DMS53 treated with DMSO at 0.1 percent for 48 hours (cell line): ENCODE data around the gene EGLN1.
"Not testable (repeated sequence)": the region's sequence is repeated elsewhere in the genome, so short reads cannot be mapped to it uniquely, and the experiment has no call there.

Experiments used
- DNase-seq: peaks from one replicate; lab custom pipeline; 2025; ENCODE audit not compliant: unreplicated experiment; lab: John Stamatoyannopoulos, UW

EGLN1 gene

DNA sequence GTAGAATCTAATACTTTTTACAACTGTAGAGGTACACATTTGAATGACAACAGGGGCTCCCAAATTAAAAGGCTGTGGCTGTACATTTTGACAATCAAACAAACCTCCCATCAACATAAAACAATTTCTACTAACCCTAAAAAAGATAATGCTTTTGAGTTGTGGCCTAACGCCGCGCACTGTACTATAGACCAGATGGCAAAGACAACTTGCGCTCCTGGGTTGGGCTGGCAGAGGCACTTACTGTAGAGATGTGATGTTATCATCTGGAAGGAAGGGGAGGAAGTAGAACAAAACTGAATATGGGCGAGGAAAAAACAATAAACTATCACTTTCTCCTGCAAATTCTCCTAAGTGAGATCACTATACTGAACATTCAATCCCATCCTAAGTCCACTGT, 57.9 kb downstream of the EGLN1 start:
- DNase-seq: no peak

DNA sequence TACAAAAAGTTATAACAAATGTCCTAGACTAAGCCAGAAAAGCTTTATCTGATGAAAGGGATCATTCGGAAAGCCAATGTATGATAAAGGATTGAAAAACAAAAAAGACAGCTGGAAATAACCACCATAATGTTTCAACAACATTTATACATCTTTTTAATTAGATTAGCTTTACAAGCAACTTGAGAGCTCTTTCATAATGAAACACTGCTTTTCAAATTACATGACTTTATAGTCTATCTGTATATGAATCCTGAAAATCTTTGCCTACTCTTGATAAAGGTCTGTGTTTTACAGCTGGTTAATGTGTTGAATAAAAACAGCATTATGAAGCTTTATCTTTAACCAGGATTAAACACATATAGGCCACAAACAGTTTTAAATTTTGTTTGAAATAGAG, 58.5 kb downstream of the EGLN1 start:
- DNase-seq: no peak

DNA sequence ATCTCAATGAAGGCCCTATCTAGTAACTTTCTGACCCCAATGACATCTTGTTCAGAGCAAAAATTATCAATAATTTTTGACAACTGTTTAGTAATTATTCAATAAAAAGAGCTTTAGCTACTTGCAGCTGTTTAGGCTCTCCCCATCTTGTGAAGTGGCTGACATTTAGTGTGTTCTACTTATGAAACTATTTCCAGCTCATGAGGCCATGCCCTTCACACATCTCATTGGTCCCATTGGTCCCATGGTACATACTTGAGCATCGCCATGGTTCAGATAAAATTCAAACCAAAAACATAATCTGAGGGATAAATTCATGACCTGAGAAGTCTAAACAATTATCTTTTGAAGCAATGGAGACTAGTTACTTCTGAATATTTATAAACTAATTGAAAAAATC, 59.8 kb downstream of the EGLN1 start:
- no peak for DNase-seq

DNA sequence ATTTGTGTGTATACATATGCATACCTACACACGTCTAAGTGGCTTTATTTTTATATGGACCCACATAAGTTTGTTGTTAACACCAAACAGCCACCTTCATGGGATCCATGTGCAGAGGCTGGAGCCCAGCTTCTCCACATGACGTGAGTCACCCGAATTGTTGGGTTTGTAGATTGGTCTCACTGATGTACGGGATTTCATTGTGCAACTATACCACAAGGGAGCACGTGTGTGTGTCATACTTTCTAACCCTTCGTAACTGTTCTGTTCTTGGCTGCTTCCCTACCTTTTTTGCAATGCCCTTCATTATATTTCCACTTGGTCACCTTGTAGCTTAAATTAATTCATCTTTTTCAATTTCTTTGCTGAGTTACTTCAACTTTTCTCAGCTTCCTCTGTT, 63.0 kb downstream of the EGLN1 start:
- no peak for DNase-seq

DNA sequence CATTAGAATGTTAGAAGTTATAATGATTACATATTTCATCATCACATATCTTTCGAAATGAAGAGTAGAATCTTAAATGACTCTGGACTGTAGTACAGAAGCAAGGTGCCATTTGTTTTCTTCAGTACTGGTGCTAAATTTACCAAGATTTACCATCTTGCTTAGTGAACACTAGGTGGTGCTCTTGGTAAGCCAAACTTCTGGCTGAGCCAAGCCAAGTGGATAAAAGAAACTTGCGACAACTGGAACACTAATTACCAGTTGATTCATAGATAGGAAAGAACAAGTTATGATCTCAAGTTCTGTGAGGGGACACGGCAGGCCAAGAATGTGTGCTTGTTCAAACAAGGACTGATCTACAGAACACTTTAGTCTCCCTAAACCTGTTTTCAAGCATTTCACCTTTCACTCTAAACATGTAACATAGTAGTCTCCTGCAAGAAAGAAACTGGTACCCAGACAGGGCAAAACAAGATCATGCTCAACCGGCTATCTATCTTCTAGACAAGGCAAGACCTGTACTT, 64.2 kb downstream of the EGLN1 start:
- peak; percentile 59 for DNase-seq

DNA sequence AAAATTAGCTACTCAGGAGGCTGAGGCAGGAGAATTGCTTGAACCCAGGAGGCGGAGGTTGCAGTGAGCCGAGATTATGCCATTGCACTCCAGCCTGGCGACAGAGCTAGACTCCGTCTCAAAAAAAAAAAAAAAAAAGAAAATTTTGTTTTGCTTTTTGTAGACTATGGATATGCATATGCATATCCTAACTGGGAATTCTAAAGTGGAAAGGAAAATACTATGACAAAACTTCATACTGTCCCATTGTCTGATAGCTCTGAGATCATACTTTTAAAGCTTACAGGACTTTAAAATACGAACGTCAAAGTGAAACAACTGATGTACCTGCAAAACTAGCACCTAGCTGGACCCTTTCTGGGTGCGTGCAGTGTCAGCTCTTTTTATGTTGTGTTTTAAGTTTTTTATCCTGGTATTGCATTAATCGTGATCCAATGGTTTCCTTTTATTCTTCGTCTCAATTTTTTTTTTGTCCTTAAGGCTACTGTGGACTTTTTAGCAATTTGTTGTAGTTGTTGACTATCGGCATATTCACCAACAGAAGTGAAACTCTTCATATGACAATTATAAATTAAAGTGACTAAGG, 64.8 kb downstream of the EGLN1 start:
- DNase-seq: no peak

DNA sequence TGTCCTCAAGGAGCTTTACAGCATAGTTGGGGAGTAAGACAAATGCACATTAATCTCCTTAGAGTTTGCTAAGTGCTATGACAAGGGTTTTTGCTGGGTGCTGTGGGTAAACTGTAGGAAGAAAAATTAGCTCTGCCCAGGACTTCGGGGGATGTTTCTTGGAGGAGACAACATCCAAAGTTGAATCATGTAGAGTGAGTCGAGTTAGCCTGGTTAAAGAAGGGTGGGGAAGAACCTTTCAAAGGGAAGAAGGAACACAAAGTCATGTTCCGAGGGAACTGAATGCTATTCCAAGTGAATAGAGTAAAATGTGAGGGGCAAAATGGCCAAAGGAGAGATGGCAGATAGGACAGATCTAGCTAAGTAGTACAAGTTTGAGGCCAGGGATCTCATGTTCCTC, 66.9 kb downstream of the EGLN1 start:
- DNase-seq: no peak

DNA sequence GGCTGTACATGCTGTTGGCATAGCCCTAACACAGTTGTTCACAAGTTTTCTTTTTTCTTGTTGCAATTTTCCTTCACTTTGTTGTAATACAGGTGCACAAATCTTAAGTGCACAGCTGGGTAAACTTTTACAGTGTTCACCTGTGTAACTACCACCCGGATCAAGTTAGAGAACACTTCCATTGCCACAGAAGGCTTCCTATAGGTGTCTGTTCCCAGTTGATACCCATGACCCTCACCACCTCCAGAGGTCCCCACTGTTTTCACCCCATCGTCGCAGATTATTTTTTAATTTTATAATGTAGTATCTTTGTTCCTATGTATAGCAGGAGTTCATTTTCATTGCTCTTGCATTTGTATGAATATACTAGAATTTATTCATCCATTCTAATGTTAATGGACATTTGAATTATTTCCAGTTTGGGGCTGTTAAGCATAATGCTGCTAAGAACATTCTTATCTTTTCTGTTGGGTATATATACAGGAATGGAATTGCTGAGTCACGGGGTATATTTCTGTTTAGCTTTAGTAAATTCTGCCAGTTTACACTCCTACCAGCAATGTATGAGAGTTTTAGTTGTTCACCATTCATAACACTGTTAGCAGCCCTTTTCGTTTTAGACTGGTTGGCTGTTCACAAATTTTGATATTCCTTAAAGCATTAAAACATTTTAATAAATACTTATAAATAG, 67.6 kb downstream of the EGLN1 start:
- no peak for DNase-seq

DNA sequence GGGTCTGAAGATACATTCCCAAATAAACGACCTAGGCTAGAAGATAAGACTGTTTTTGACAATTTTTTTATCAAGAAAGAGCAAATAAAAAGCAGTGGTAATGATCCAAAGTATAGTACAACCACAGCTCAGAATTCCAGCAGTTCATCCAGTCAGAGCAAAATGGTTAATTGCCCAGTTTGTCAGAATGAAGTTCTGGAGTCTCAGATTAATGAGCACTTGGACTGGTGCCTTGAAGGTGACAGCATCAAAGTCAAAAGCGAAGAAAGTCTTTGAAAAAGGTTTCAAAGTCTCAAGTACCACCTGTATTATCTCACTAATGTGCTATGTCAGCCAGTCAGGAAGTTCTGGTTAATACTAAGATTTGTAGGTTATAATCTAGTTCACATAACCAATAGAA, 69.0 kb downstream of the EGLN1 start:
- no peak for DNase-seq

DNA sequence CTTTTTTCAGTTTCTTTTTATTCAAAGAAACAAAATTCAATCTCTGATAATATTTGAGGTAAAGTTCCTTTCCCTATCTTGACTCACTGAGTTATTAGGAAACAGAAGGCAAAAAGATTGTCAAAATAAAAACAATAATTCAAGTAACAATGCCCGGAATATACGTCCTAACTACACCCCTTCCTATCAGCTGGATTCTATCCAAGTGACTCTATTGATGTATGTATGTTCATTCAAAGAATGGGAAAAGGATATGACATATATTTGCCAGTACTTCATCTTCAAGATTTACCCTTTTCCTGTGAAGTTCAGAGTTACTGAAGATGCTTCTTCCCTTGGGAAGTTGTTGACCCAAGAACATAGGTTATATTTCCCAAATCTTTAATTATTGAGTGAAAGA, 70.3 kb downstream of the EGLN1 start:
- DNase-seq: no peak

DNA sequence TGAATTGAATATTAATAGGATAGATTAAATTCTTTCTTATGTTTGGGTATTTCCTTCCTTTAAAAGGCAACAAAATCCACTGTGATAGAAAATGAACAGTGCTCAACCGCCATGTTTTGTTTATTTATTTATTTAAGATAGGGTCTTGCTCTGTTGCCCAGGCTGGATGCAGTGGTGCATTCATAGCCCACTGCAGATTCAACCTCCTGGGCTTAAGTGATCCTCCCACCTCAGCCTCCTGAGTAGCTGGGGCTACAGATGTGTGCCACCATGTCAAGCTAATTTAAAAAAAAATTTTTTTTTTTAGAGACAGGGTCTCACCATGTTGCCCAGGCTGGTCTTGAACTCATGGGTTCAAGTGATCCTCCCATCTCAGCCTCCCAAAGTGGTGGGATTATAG, 73.2 kb downstream of the EGLN1 start:
- DNase-seq: not testable (repeated sequence)

DNA sequence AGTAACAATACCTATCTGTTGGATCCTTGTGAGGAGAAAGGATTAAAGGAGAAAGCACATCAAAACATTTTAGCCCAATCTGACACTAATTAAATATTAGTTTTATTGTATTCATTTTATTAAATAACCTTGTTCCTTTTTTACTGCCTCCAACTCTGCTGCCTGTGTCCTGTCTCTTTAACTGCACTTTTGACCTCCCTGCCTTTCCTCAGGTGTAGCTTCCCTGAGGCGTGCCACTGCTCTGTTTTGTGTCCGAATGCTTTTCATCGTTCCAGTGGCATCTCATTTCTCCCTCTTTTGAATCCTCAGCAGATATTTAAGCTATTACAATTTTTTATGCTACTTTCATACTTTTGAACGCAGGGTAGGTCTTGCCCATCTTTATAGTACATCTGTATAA, 73.6 kb downstream of the EGLN1 start:
- DNase-seq: no peak

DNA sequence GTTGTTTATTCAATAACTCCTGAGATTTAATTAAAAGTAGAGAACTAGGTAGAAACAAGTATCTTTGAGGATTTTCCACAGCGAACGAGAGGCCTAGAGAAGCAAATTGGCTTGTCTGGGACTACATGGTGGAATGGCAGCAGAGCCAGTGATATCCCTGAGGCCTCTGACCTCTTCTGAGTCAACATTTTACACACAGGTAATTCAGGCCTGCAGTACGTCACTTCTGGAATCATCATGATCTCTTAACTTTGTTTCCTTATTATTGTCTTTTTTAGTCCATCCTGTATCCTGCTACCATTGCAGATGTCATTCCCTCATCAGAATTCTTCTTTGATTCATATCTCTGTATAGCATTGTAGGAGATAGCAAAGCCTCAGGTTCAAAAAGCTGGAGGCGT, 74.1 kb downstream of the EGLN1 start:
- no peak for DNase-seq

DNA sequence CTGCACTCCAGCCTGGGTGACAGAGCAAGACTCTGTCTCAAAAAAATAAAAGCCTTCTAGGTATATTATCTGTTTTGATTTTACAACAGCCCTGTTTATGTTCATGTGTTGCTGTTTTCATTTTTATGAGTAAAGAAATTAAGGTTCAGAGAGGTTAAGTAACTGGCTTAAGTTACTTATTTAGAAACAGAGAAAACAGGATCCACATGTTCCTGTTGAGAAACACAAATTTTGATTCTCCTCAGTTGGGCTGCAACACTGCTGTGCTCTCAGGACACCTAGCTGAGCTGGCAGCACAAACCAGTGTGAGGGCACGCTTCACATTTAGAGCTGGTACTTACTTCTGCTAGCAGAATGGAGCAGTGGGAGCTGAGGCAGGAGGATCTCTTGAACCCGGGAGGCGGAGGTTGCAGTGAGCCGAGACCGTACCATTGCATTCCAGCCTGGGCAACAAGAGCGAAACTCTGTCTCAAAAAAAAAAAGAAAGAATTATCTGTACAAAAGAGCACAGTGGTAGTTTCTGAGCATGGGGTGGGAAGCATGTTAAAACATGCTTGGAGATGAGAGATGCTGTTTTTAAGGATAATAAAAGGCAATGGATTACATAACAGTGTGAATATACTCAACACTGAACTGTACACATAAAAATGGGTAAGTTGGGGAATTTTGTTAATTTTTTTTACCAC, 81.6 kb downstream of the EGLN1 start:
- DNase-seq: no peak

DNA sequence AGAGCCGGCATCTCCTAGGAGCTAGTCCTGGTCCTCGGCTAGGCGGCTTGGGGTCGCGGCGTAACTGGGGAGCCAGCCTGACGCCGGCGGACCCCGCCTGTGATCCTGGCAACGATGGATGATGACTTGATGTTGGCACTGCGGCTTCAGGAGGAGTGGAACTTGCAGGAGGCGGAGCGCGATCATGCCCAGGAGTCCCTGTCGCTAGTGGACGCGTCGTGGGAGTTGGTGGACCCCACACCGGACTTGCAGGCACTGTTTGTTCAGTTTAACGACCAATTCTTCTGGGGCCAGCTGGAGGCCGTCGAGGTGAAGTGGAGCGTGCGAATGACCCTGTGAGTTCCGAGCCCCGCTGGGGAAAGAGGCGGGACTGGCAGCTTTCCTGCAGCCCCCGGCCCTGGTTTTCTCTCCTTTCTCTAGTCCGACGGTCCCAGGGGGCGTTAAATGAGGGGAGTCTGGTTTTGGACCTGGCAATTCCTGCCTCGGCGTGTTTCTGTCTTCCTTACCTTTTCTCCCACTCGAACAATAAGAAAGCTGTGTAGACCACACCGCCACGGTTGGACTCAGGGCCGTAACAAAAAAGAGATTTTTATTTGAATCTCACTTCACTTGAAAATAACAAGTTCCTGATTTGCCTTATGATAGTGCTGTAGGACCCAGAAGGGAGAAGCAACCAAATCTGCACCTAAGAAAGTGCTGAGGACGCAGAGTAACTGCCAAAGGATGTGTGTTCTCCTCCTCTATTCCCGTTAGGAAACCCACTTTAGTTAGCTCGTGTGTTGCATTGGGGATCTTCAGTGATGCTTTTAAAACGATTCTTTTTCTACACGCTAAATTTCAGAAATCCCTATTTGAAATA, 83.6 kb downstream of the EGLN1 start, which contains the start of gene SPRTN:
Gene SPRTN (plus strand): TSS at position 24 of the 859 bp plus-strand sequence. CDS start 91 bp downstream, at position 115.
- DNase-seq: no peak

DNA sequence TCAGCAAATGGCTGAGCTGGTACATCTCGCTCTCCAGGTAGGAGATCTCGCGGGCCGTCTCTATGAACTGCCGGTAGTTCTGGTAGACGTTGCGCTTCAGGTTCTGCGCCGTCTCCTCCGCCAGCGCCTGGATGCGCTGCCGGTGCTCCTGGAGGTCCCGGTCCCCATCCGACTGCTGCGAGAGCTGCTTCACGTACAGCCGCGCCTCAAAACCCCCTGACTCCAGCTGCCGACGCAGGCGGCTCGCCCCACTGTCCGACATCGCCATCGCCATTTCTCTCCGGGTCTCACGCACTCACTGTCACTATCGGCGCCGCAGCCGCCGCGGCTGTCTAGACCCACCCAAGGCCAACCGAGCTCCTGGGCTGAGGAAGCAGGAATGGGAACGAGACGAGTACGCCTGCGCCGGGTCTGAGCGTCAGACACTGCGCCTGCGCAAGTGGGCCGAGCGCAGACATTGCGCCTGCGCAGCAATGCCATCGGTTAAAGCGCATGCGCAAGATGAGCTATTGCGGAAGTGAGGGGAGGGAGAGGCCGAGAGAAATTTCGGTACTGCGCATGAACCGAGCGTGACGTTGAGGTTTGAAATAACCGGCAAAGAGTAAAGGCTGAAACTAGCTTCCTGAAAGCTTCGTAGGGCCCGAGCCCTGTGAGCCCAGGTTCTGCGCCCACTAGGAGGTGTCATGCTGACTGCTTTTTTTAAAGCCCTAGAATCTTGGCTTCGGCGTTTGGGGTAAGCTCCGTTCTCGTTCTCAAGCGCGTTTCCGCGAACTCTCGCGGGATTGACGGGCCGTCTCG, 84.4 kb downstream of the EGLN1 start, which contains the start of gene EXOC8:
Gene EXOC8 (minus strand): TSS at position 381 of the 798 bp plus-strand sequence. CDS start 107 bp downstream, at position 274.
- peak; percentile 97 for DNase-seq

DNA sequence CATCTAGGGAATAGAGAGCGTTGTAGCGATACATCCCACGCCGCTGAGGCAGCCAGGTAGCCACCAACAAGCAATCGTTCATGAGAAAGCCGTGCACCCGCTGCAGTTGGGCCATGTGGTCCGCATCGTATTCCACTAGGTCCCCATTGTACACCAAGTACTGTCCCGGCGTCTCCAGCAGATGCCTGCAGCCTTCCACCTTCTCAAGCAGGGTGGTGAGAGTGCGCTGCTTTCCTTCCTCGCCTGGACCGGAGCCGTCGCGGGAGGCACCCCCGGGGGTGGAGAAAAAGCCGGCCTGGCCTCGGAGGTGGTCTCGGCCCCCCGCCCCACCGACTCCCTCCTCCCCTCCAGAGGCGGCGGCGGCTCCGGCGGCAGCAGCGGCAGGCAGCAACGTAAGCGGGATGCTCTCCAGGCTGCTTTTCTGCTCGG, 85.0 kb downstream of the EGLN1 start:
- DNase-seq: no peak

DNA sequence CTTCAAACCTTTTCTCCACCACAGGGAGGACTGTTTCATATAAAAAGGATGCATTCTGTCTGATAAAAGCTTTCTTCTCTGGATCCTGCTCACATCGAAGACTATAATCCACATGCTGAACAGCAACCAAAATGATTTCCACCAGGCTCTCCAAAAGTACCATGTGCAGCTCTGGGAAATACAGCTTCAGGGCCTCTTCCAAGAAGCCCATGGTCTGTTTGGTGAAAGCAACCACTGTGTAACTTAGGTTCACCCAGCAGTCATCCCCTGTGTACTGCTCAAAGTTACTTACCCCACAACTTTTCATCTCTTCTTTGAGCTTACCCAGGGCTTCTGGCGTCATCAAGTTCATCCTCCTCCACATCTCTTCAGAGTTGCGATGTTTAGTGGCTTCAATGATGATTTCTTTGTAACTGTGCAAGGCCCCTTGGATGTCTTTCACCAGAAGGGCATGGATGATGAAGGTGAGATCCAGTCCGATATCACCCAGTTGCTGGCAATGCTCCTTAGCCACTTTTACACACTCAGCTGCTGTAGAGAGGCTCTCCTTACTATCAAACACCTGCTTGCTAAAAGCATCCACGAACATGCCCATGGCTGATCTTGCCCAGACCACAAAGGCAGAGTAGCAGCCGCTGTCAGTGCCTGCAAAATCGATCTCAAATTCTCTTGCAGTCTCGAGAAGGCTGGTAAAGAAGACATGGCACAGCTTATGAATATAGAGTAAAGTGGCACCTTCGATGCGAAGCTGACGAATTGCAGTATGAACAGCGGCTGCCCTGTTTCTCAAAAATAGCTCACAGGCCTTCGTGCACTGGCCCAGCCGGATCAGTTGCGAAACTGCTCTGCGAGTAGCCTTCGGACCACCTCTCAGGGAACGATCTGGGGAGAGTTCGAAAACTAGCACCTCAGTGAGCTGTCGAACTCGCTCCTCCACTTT, 86.2 kb downstream of the EGLN1 start:
- DNase-seq: no peak

DNA sequence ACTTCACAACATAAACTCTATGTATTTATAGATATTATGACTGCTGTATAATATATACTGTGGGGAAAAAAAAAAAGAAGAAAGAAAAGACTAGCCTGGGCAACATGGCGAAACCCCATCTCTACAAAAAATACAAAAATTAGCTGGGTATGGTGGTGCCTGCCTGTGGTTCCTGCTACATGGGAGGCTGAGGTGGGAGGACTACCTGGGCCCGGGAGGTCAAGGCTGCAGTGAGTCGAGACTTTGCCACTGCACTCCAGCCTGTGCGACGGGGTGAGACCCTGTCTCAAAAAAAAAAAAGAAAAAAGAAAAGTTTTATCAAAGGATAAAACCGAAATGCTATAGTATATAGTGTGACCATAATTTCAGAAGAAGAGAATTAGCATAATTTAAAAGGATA, 87.1 kb downstream of the EGLN1 start:
- DNase-seq: no peak
